ENCODE measurements around the gene GLI1.

- TF ChIP-seq, protein P1, sequence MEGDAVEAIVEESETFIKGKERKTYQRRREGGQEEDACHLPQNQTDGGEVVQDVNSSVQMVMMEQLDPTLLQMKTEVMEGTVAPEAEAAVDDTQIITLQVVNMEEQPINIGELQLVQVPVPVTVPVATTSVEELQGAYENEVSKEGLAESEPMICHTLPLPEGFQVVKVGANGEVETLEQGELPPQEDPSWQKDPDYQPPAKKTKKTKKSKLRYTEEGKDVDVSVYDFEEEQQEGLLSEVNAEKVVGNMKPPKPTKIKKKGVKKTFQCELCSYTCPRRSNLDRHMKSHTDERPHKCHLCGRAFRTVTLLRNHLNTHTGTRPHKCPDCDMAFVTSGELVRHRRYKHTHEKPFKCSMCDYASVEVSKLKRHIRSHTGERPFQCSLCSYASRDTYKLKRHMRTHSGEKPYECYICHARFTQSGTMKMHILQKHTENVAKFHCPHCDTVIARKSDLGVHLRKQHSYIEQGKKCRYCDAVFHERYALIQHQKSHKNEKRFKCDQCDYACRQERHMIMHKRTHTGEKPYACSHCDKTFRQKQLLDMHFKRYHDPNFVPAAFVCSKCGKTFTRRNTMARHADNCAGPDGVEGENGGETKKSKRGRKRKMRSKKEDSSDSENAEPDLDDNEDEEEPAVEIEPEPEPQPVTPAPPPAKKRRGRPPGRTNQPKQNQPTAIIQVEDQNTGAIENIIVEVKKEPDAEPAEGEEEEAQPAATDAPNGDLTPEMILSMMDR (IDR thresholded peaks at IDR 0.05): no peak
- TF ChIP-seq POLR2AphosphoS5 (IDR thresholded peaks at IDR 0.05) (no peak), EP300 (IDR thresholded peaks at IDR 0.05) (no peak), POLR2A (IDR thresholded peaks at IDR 0.05) (no peak)
Observed at GRCh38 chr12:57487055-57487596, 27.5 kb downstream of the GLI1 start.
